Measurements from ENCODE around the gene SMIM45.

Gene SMIM45

DNA sequence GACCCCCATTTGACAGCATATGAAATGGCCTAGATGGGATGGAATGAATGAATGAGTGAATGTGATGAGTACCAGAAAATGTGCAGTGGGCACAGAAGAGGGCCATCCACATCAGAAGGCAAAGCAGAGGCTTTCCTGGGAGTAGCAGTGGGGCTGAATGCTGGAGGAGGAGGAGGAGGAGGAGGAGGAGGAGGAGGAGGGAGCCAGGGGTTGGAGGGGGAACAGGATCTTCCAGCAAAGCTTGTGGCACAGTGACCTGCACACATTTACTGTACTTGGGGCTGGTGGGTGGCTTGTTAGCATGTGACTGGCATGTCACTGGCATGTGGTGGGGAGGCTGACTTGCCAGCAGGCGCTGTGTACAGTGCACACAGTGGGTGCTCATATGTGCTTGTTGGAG, 26.8 kb downstream of the SMIM45 start (continued):
- TF ChIP-seq, protein P1, sequence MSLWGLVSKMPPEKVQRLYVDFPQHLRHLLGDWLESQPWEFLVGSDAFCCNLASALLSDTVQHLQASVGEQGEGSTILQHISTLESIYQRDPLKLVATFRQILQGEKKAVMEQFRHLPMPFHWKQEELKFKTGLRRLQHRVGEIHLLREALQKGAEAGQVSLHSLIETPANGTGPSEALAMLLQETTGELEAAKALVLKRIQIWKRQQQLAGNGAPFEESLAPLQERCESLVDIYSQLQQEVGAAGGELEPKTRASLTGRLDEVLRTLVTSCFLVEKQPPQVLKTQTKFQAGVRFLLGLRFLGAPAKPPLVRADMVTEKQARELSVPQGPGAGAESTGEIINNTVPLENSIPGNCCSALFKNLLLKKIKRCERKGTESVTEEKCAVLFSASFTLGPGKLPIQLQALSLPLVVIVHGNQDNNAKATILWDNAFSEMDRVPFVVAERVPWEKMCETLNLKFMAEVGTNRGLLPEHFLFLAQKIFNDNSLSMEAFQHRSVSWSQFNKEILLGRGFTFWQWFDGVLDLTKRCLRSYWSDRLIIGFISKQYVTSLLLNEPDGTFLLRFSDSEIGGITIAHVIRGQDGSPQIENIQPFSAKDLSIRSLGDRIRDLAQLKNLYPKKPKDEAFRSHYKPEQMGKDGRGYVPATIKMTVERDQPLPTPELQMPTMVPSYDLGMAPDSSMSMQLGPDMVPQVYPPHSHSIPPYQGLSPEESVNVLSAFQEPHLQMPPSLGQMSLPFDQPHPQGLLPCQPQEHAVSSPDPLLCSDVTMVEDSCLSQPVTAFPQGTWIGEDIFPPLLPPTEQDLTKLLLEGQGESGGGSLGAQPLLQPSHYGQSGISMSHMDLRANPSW (CRISPR knock-in tag; conservative IDR thresholded peaks at IDR 0.05; ENCODE audit: low read depth) = no peak
- TF ChIP-seq ESRRA (CRISPR knock-in tag; IDR thresholded peaks at IDR 0.05; ENCODE audit: borderline replicate concordance) (no peak), ZNF263 (CRISPR knock-in tag; IDR thresholded peaks at IDR 0.05; ENCODE audit: low read depth) (0 out of 2 replicates have a peak, but pooled peaks have one; percentile 50)

DNA sequence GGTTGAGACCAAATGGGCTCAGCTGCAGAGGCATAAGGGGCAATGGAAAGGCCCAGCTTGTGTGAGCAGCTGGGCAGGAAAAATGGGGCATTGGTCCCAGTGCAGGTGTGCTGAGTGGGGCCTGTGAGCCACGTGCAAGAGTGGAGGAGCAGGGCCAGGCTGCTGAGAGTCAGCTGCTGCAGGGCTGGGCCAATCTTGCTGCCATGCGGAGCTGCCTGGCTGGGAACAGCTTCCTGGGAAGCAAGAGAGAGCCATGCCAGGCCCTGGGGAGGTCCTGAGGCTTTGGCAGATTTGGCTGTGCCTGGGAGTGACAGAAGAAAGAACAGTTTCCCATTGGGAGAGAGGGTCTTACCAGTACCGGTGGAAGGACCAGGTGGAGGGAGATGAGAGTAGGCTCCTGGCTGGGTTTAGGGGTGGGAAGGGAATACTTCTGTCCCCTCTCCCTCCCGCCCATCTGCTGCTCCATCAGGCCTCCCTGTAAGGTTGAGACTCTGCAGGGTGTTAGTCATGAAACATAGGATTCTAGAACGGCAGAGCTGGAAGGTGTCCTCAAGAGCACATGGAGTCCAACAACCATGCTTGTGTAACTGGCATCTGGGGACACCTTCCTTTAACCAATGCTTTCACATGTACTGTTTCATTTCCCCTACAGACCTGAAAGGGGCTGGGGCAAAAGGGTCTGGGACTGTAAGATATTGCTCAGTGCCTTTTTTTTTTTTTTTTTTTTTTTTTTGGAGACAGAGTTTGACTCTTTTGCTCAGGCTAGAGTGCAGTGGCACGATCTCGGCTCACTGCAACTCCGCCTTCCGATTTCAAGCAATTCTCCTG, 27.7 kb downstream of the SMIM45 start:
- no peak for DNase-seq (ENCODE audit: low spot score)
- H3K9me3 Mint-ChIP-seq = no peaks in the 10 kb centered on the region
- POLR2A ChIA-PET = no interaction called here

DNA sequence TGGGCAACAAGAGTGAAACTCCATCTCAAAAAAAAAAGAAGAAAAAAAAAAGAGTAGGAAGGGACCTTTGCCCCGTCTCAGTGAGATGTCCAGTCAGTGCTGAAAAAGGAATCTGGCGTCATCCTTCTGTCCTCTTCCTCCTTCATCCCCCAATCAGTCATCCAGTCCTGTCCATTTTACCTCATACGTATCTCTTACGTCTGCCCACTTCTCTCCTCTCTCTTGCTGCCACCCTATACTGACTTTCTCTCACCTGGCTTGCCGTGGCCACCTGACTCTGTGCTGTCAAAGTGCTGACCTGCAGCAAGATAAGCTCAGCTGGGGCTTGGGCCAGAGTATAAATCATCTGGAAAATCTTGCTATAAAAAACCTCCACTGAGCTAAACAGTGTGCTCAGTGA, 30.9 kb downstream of the SMIM45 start:
- Mint-ChIP-seq H3K27ac (no peak overlapping the region), H3K27me3 (ENCODE audit: low read depth) (peaks cover 4% of the 10 kb centered on the region), H3K9me3 (no peaks in the 10 kb centered on the region), H3K36me3 (peaks cover 5% of the 10 kb centered on the region; the same call in 1 of the 2 replicates), H3K4me1 (peaks cover 4% of the 10 kb centered on the region), H3K4me3 (no peak overlapping the region)
- CTCF ChIA-PET = no interaction called here
- DNase-seq (ENCODE audit: low spot score) = no peak
- TF ChIP-seq ZNF671 (CRISPR knock-in tag; IDR thresholded peaks at IDR 0.05) (no peak), ZNF121 (CRISPR knock-in tag; IDR thresholded peaks at IDR 0.05) (no peak), IRF2 (CRISPR knock-in tag; IDR thresholded peaks at IDR 0.05; ENCODE audit: borderline replicate concordance, low read depth) (no peak)
- TF ChIP-seq, protein P2, sequence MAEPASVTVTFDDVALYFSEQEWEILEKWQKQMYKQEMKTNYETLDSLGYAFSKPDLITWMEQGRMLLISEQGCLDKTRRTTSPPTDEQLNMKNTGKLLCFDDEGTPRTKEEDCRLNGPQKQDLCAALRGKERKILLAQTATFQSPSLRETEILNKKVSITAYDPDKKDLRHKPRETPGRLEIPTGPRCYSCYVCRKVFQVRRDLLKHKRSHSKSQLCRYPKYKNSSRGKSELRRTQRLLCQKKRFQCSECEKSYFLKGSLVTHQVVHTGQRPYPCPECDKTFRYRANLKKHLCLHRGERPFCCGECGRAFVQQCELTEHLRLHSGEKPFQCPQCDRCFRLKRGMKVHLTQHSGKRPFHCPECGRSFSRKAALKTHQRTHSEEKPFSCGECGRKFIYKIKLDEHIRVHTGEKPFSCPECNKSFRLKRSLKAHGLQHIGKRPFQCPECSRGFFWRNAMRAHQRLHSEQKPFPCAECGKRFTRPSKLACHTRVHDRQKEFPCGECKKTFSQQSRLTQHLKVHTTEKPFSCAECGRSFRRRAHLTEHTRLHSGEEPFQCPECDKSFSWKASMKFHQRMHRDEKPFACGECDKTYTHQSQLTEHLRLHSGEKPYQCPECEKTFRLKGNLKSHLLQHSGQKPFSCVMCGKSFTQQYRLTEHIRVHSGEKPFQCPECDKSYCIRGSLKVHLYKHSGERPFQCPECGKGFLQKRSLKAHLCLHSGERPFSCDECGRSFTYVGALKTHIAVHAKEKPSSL (CRISPR knock-in tag; conservative IDR thresholded peaks at IDR 0.05) = no peak
- POLR2A ChIA-PET = no interaction called here
- ATAC-seq = no peak

More for the DNA sequence above, 27.7 kb downstream of the SMIM45 start:
- peaks cover 18% of the 10 kb centered on the region for H3K4me1 Mint-ChIP-seq
- H3K36me3 Mint-ChIP-seq = no peaks in the 10 kb centered on the region
- H3K27ac Mint-ChIP-seq = no peak overlapping the region
- TF ChIP-seq ZNF317 (CRISPR knock-in tag; IDR thresholded peaks at IDR 0.05; ENCODE audit: borderline replicate concordance, low read depth) (no peak), MYBL2 (CRISPR knock-in tag; IDR thresholded peaks at IDR 0.05) (no peak), ZBTB43 (CRISPR knock-in tag; IDR thresholded peaks at IDR 0.05) (no peak), ZNF671 (CRISPR knock-in tag; IDR thresholded peaks at IDR 0.05) (no peak), TEAD1 (CRISPR knock-in tag; IDR thresholded peaks at IDR 0.05) (no peak), SMAD3 (CRISPR knock-in tag; IDR thresholded peaks at IDR 0.05; ENCODE audit: borderline replicate concordance) (no peak), SOX15 (CRISPR knock-in tag; IDR thresholded peaks at IDR 0.05) (no peak), ESRRA (CRISPR knock-in tag; IDR thresholded peaks at IDR 0.05; ENCODE audit: borderline replicate concordance) (no peak)
- H3K27me3 Mint-ChIP-seq (ENCODE audit: low read depth) = peaks cover 30% of the 10 kb centered on the region
- H3K4me3 Mint-ChIP-seq = no peak overlapping the region
- no peak for ATAC-seq
- CTCF ChIA-PET = interaction anchor here (0.8 to 3.5 kb wide), 2 partner anchors 111 to 134 kb away, joined by 3 to 20 read pairs; partner anchors contain the start of gene NDUFA6
